K562 (cell line): ENCODE measurements around the gene GPR37. TPM values are rescaled to one million over a fixed set of nuclear protein-coding genes. Genes with fewer than 3 reads are reported as not detected.

Experiments
- ATAC-seq: fragments of 200-7000 bp; cut with Tn5 transposase; 3 replicates; pipeline ENCODE4 v1.9.1; 2020; ENCODE audit warnings: moderate library complexity
- BruUV-seq: library from RNA; stranded (reverse); fragments of 400-500 nt; replicated peaks from 2 replicates; lab custom pipeline; 2021; lab: Mats Ljungman, UMichigan
- CTCF ChIA-PET: fragments of 300-600 bp; formaldehyde crosslinking; extraction: SDS; loops from one replicate; lab custom pipeline; 2021; ENCODE audit warnings: low intra/inter-chr PET ratio; lab: Yijun Ruan, JAX
- POLR2A ChIA-PET: fragments of 300-600, 350-650 bp; sonication (Branson Sonifier 250); formaldehyde crosslinking; extraction: SDS; loops from one replicate; lab custom pipeline; 2021; ENCODE audit warnings: antibody characterized with exemption, inconsistent platforms; lab: Yijun Ruan, JAX
- DNase-seq, 4 experiments: peaks; one replicate each; pipeline versions ENCODE4 v3.0.0 to v3.0.0-alpha.2; 2011 to 2018; ENCODE audit warnings: low spot score in 3 of 4, mixed read lengths in 3 of 4; ENCODE audit errors: extremely low read depth in 1 of 4
- FAIRE-seq: peaks from 2 replicates; lab custom pipeline; 2011; peaks lifted over from hg19 to GRCh38; lab: Jason Lieb, UNC
- H2AFZ ChIP-seq: 2 replicates; pipeline ENCODE4 v1.6.0; 2011; ENCODE audit warnings: low read depth, low read length, control low read depth, inconsistent platforms
- H3K27ac ChIP-seq: fragments of 200-600 bp; 3 replicates; pipeline ENCODE4 v1.8.0; 2011; ENCODE audit warnings: low read depth, mild to moderate bottlenecking, control low read depth, inconsistent platforms, low read length, moderate library complexity, mixed read lengths; ENCODE audit errors: extremely low read depth
- H3K27me3 ChIP-seq, 2 experiments: fragments of 300-600 bp in 1 of 2; 2 replicates in 1 of 2; 3 replicates in 1 of 2; pipeline versions ENCODE4 v1.6.0 to v1.8.0; 2011; ENCODE audit warnings: inconsistent platforms in 2 of 2, low read length in 2 of 2, mild to moderate bottlenecking in 1 of 2, mixed read lengths in 1 of 2, moderate library complexity in 1 of 2; ENCODE audit not compliant: control insufficient read depth in 2 of 2, insufficient read depth in 2 of 2
- H3K36me3 ChIP-seq: fragments of 300-600 bp; 3 replicates; pipeline ENCODE4 v1.8.0; 2011; ENCODE audit warnings: mild to moderate bottlenecking, low read length, inconsistent platforms; ENCODE audit not compliant: control insufficient read depth, insufficient read depth
- H3K4me1 ChIP-seq, 2 experiments: fragments of 200-600 bp in 1 of 2; replicated peaks in 1 of 2; 2 replicates in 1 of 2; 3 replicates in 1 of 2; pipeline versions ENCODE4 v1.5.1 to v1.8.0; 2011; ENCODE audit warnings: inconsistent platforms in 2 of 2, low read length in 2 of 2, mild to moderate bottlenecking in 1 of 2, mixed read lengths in 1 of 2, moderate library complexity in 1 of 2; ENCODE audit not compliant: control insufficient read depth in 2 of 2, insufficient read depth in 2 of 2
- H3K4me2 ChIP-seq: 2 replicates; pipeline ENCODE4 v1.6.1; 2011; ENCODE audit warnings: low read length, control low read depth, inconsistent platforms, mixed read lengths; ENCODE audit not compliant: insufficient read depth
- H3K4me3 ChIP-seq: fragments of 200-600 bp; sonication (generic), shearing (Covaris generic); 2 replicates; pipeline ENCODE4 v1.5.1; 2016; ENCODE audit warnings: control low read depth, inconsistent platforms
- H3K79me2 ChIP-seq: fragments of 200-600 bp; 3 replicates; pipeline ENCODE4 v1.8.0; 2011; ENCODE audit warnings: low read length, inconsistent platforms; ENCODE audit not compliant: control insufficient read depth, insufficient read depth
- H3K9ac ChIP-seq, 2 experiments: 2 replicates each; pipeline versions ENCODE4 v1.6.0 to v1.6.1; 2011; ENCODE audit warnings: low read depth in 2 of 2, low read length in 2 of 2, control low read depth in 1 of 2, inconsistent platforms in 1 of 2, mild to moderate bottlenecking in 1 of 2, mixed read lengths in 1 of 2; ENCODE audit not compliant: insufficient read depth in 1 of 2
- H3K9me1 ChIP-seq: one replicate; pipeline ENCODE4 v1.6.0; 2011; ENCODE audit warnings: inconsistent platforms, mild to moderate bottlenecking, low read length, moderate library complexity; ENCODE audit not compliant: control insufficient read depth, insufficient read depth
- H3K9me3 ChIP-seq: replicated peaks from 2 replicates; pipeline ENCODE4 v1.5.1; 2011; ENCODE audit warnings: low read depth, low read length, inconsistent platforms; ENCODE audit not compliant: control insufficient read depth, insufficient read depth
- H4K20me1 ChIP-seq: replicated peaks from 2 replicates; pipeline ENCODE4 v1.6.1; 2011; ENCODE audit warnings: low read length, inconsistent platforms, mixed read lengths; ENCODE audit not compliant: control insufficient read depth, insufficient read depth
- CSDE1 ChIP-seq, 2 experiments: fragments of 450-650 bp; IDR thresholded peaks; 2 replicates each; pipeline ENCODE4 v1.6.1; 2016; ENCODE audit warnings: mild to moderate bottlenecking in 1 of 2
- E4F1 ChIP-seq: fragments of 250-450 bp; sonication (Bioruptor Pico); IDR thresholded peaks from 2 replicates; pipeline ENCODE4 v1.5.0; 2021; ENCODE audit warnings: mild to moderate bottlenecking, borderline replicate concordance
- HBP1 ChIP-seq: fragments of 450-650 bp; formaldehyde crosslinking; IDR thresholded peaks from 2 replicates; pipeline ENCODE4 v1.4.0; 2022; ENCODE audit warnings: missing genetic modification characterization
- RB1 ChIP-seq: fragments of 450-650 bp; IDR thresholded peaks from 2 replicates; pipeline ENCODE4 v1.6.1; 2017; ENCODE audit warnings: low read depth, mild to moderate bottlenecking
- RCOR1 ChIP-seq, 2 experiments: IDR thresholded peaks; 2 replicates each; pipeline ENCODE4 v1.6.1; 2012; ENCODE audit warnings: low read depth in 2 of 2, low read length in 2 of 2, borderline replicate concordance in 1 of 2, improper control_type of control experiment in 1 of 2
- SRSF7 ChIP-seq: fragments of 200-400 bp; formaldehyde crosslinking; optimal IDR thresholded peaks from 2 replicates; pipeline ENCODE3; 2017; ENCODE audit warnings: mild to moderate bottlenecking, low read depth, low read length
- TGIF2 ChIP-seq: sonication (generic); formaldehyde crosslinking; IDR thresholded peaks from 2 replicates; pipeline ENCODE4 v1.8.1; 2022; ENCODE audit warnings: mild to moderate bottlenecking, missing genetic modification reagents, moderate library complexity
- in situ Hi-C: fragments of 300-500 bp; cut with MboI; formaldehyde crosslinking; loops from 4 replicates; pipeline ENCODE4 v1.15.0; 2018; ENCODE audit warnings: inconsistent platforms, mixed read lengths
- intact Hi-C: fragments of 100-400 bp; cut with micrococcal nuclease; formaldehyde crosslinking; loops from 2 replicates; pipeline ENCODE4 v1.14.2; 2022
- polyA plus RNA-seq, 8 experiments: library from polyadenylated mRNA; depleted of rRNA in 4 of 8; stranded (reverse) in 5 of 8; unstranded in 3 of 8; fragments of >200 nt; fragmentation: Nextera tagmentation in 2 of 8; fragmentation: Illumina TruSeq in 1 of 8; extraction: Ambion mirVana in 2 of 8; extraction: Trizol in 1 of 8; gene quantifications; 2 replicates each; pipeline versions ENCODE4 v1.2.1 to v1.2.3, GENCODE V29; 2011 to 2014; ENCODE audit warnings: inconsistent platforms in 1 of 8, missing spikeins in 1 of 8
- total RNA-seq, 7 experiments: library from RNA; depleted of rRNA in 6 of 7; stranded (reverse); fragments of >200 nt in 6 of 7; fragmentation: Illumina TruSeq in 2 of 7; extraction: Trizol in 2 of 7; gene quantifications; 2 replicates each; pipeline versions ENCODE4 v1.2.1 to v1.2.3, GENCODE V29; 2011 to 2021; ENCODE audit warnings: low replicate concordance in 1 of 7
- TF ChIP-seq, protein P1 (sequence below): sonication (generic); formaldehyde crosslinking; IDR thresholded peaks from 2 replicates; pipeline ENCODE4 v1.8.0; 2023; ENCODE audit warnings: mild to moderate bottlenecking, missing genetic modification reagents

The GPR37 gene
- total and polyA plus RNA-seq, 9 of the 15 experiments (the other 6 are each of a cell fraction or from before 2014, with no cell fraction given) = 0.03 TPM; not detected in 8

DNA sequence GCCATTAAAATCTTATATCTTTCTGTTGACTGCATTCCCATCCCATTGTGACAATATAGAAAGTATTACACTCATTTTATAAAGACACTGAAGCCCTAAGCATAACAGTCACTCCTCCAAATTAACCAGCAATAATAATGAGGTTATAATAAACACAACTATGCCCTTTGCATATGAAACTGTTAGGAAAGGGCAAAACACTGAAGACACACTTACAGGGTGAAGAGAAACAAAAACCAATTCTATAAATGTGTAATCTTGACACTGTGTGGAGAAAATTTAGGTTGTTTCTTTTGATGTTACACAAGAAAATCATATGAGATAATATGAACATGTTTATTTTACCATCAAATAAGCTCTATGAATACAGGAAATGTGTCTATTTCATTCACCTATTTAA, 14.0 kb upstream of the GPR37 start:
- H3K9me1 ChIP-seq = no peaks in the 10 kb centered on the region
- H3K9me3 ChIP-seq = no peaks in the 10 kb centered on the region
- no peaks in the 10 kb centered on the region for H4K20me1 ChIP-seq
- no peak overlapping the region for H3K27ac ChIP-seq
- ChIA-PET CTCF (no interaction called here), POLR2A (no interaction called here)
- H3K36me3 ChIP-seq = no peaks in the 10 kb centered on the region
- intact Hi-C loops (no loop called here), in situ Hi-C loops (no loop called here)
- no peak overlapping the region for H3K9ac ChIP-seq
- no peak overlapping the region for H2AFZ ChIP-seq
- H3K4me1 ChIP-seq = no peaks in the 10 kb centered on the region; a peak in 1 of 5 replicates
- DNase-seq = no peak
- H3K4me3 ChIP-seq = no peak overlapping the region
- no peak for FAIRE-seq
- H3K4me2 ChIP-seq = no peak overlapping the region
- H3K27me3 ChIP-seq = no peaks in the 10 kb centered on the region
- TF ChIP-seq E4F1 (no peak), TGIF2 (CRISPR knock-in tag) (no peak), RCOR1 (IDR thresholded peaks at IDR 0.05; ENCODE audit: borderline replicate concordance in 1 of 2, low read depth in 2 of 2, low read length in 2 of 2) (no peak), CSDE1 (IDR thresholded peaks at IDR 0.05) (no peak), RB1 (no peak), HBP1 (CRISPR knock-in tag) (no peak), SRSF7 (no peak)
- TF ChIP-seq, protein P1, sequence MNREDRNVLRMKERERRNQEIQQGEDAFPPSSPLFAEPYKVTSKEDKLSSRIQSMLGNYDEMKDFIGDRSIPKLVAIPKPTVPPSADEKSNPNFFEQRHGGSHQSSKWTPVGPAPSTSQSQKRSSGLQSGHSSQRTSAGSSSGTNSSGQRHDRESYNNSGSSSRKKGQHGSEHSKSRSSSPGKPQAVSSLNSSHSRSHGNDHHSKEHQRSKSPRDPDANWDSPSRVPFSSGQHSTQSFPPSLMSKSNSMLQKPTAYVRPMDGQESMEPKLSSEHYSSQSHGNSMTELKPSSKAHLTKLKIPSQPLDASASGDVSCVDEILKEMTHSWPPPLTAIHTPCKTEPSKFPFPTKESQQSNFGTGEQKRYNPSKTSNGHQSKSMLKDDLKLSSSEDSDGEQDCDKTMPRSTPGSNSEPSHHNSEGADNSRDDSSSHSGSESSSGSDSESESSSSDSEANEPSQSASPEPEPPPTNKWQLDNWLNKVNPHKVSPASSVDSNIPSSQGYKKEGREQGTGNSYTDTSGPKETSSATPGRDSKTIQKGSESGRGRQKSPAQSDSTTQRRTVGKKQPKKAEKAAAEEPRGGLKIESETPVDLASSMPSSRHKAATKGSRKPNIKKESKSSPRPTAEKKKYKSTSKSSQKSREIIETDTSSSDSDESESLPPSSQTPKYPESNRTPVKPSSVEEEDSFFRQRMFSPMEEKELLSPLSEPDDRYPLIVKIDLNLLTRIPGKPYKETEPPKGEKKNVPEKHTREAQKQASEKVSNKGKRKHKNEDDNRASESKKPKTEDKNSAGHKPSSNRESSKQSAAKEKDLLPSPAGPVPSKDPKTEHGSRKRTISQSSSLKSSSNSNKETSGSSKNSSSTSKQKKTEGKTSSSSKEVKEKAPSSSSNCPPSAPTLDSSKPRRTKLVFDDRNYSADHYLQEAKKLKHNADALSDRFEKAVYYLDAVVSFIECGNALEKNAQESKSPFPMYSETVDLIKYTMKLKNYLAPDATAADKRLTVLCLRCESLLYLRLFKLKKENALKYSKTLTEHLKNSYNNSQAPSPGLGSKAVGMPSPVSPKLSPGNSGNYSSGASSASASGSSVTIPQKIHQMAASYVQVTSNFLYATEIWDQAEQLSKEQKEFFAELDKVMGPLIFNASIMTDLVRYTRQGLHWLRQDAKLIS (CRISPR knock-in tag) = no peak
- H3K79me2 ChIP-seq = no peaks in the 10 kb centered on the region
- BruUV-seq = no TSS peak
- no peak for ATAC-seq
